ENCODE data around the gene NOP9.

NOP9 gene

GRCh38 chr14:24356208-24356607 lies 56.6 kb downstream of the NOP9 start:
- DNase-seq: no peak

All from right hindlimb (tissue), 1 donor.